ENCODE measurements around the gene PHF24.

DNA sequence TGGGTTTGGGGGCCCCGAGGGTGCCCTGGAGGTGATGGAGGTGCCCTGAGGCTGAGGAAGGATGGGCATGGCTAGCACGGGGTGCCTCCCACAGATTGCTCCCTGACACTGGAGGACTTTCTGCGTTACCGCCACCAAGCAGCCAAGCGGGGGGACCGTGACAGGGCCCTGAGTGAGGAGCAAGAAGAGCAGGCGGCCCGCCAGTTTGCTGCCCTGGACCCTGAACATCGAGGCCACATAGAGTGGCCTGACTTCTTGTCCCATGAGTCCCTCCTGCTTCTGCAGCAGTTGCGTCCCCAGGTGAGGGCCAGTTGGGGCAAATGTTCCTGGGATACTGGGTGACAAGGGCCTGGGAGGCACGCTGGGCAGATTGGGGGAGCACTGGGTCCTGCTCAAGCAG is 18.4 kb downstream of the PHF24 start:
- TF ChIP-seq POLR2A (IDR thresholded peaks at IDR 0.05), result no peak
- no peak for TF ChIP-seq CTCF (IDR thresholded peaks at IDR 0.05 in 4 of 5, conservative IDR thresholded peaks at IDR 0.05 in 1 of 5)

Data from gastrocnemius medialis (tissue), 4 donors.